22Rv1 (cell line): ENCODE measurements around the gene BICC1.

Source experiments
- H3K27ac ChIP-seq: fragments of 450-650 bp; 2 replicates; pipeline ENCODE4 v1.5.1; 2017
- ZFX ChIP-seq: fragments of 450-650 bp; IDR thresholded peaks from 2 replicates; pipeline ENCODE4 v1.6.1; 2017; ENCODE audit warnings: antibody characterized with exemption, borderline replicate concordance
- TF ChIP-seq, protein P1 (sequence below): fragments of 450-650 bp; IDR thresholded peaks from 2 replicates; pipeline ENCODE4 v1.5.1; 2017; ENCODE audit warnings: mild to moderate bottlenecking

BICC1 gene

DNA sequence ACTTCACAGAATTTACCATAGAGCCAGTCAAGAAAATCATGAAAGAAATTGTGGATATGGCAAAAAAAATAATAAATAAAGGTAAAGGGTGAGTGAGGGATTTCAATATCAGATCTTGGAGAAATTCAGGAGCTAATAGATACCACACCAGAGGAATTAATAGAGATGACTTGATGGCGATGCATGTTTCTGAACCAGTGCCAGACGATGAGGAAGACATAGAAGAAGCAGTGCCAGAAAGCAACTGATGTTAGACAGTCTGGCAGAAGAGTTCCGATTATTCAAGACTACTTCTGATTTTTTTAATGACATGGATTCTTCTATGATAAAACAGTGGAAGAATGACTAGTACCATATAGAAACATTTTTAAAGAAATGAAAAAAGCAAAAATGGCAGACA, 314.7 kb downstream of the BICC1 start:
- TF ChIP-seq, protein P1, sequence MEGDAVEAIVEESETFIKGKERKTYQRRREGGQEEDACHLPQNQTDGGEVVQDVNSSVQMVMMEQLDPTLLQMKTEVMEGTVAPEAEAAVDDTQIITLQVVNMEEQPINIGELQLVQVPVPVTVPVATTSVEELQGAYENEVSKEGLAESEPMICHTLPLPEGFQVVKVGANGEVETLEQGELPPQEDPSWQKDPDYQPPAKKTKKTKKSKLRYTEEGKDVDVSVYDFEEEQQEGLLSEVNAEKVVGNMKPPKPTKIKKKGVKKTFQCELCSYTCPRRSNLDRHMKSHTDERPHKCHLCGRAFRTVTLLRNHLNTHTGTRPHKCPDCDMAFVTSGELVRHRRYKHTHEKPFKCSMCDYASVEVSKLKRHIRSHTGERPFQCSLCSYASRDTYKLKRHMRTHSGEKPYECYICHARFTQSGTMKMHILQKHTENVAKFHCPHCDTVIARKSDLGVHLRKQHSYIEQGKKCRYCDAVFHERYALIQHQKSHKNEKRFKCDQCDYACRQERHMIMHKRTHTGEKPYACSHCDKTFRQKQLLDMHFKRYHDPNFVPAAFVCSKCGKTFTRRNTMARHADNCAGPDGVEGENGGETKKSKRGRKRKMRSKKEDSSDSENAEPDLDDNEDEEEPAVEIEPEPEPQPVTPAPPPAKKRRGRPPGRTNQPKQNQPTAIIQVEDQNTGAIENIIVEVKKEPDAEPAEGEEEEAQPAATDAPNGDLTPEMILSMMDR: no peak
- TF ChIP-seq ZFX: no peak
- no peak overlapping the region for H3K27ac ChIP-seq

DNA sequence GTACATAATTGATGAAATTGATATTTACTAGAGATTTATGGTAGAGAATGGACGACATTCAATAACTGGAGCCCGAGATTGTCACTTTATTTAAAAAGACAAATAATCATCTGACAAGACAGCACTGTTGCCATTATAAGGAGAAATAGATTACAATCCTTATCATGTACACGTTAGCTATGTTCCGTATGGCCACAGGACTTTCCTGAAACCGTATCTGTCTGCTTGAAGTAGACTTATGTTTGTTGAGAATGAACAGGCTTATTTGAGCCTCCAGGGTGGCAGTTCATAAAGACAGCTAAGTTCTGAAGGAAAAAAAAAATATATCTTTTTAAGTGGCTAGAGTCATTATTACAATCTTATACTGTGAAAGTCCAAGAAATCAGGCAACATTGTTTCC, 317.2 kb downstream of the BICC1 start:
- TF ChIP-seq, protein P1: no peak
- TF ChIP-seq ZFX: no peak
- no peak overlapping the region for H3K27ac ChIP-seq

DNA sequence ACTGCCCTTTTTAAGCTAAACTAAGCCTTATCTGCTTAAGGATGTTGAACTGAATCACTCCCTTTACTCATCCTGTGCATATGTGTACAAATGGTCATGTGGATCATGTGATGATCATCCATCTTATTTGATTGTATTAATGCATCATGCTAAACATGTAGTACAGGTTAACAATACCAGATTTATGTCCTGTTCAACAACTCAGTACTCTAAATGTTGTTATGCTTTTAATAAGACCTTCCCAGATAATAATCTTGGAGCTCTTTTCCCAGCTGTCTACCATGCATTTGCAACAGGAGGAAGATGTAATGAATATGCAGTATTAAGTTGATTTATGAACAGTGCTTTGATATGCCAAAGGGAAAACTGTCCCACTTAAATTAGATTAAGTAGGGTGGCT, 318.0 kb downstream of the BICC1 start:
- TF ChIP-seq, protein P1: no peak
- no peak for TF ChIP-seq ZFX
- H3K27ac ChIP-seq: no peak overlapping the region

GRCh38 chr10:58833771-58834561, 321.3 kb downstream of the BICC1 start:
- TF ChIP-seq, protein P1: no peak
- no peak for TF ChIP-seq ZFX
- no peak overlapping the region for H3K27ac ChIP-seq

DNA sequence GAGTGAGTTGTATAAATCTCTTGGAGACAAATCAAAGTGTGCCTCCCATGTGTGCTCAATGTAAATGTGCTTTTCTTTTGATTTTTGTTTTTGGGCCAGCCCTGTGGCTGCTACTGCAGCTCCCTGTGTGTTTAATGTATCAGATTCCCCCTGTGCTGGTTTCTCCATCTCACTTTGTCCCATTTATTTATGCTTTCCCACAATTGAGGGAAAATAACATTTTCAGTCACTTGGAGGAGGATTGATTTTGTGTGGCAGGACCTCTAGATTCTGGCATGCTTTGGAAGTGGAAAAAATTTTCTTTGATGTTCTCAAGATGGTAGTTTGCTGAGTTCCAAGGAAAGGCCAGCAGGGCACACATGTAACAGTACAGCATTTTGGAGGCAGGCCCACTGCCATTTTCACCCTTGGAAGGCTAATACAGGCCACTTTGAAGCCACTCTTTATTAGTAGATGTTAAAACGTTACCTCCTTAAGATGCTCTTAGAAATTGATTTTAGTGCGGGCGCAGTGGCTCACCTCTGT, 323.6 kb downstream of the BICC1 start:
- no peak overlapping the region for H3K27ac ChIP-seq
- TF ChIP-seq ZFX: no peak
- TF ChIP-seq, protein P1: no peak

- H3K27ac ChIP-seq: no peak overlapping the region
- no peak for TF ChIP-seq ZFX
- TF ChIP-seq, protein P1: no peak
Observed at GRCh38 chr10:58836991-58837575, 324.4 kb downstream of the BICC1 start.

- TF ChIP-seq, protein P1: no peak
- no peak for TF ChIP-seq ZFX
- H3K27ac ChIP-seq: no peak overlapping the region
Observed at GRCh38 chr10:58837826-58838225, 325.2 kb downstream of the BICC1 start.
